ENCODE measurements around the gene RBMS3. TPM values are rescaled to one million over a fixed set of nuclear protein-coding genes. Genes with fewer than 3 reads are reported as not detected.

RBMS3 gene
- total RNA-seq, 1 donor from 2014 or later = 58.5 TPM

GRCh38 chr3:29475305-29475840, 194.5 kb downstream of the RBMS3 start:
- Histone ChIP-seq H3K4me1 (no peaks in the 10 kb centered on the region), H3K4me3 (no peak overlapping the region), H3K9me3 (no peaks in the 10 kb centered on the region), H3K27ac (peak overlapping the region; percentile 0), H3K36me3 (no peaks in the 10 kb centered on the region), H3K27me3 (ENCODE audit: low read depth) (no peaks in the 10 kb centered on the region)
- no peak for TF ChIP-seq CTCF (IDR thresholded peaks at IDR 0.05)
- DNase-seq (no peak), ATAC-seq (peak in 1 of 2 donors; percentile 51)
- intact Hi-C loops (cut with DNase I) = no loop called here

GRCh38 chr3:29475854-29476253, 195.0 kb downstream of the RBMS3 start:
- ATAC-seq (peak; percentile 79 to 91), DNase-seq (no peak)
- peak overlapping the region; percentile 0 for H3K27ac ChIP-seq

GRCh38 chr3:29478611-29479010, 197.7 kb downstream of the RBMS3 start:
- Histone ChIP-seq H3K27ac (no peak overlapping the region), H3K36me3 (no peaks in the 10 kb centered on the region), H3K4me1 (no peaks in the 10 kb centered on the region), H3K4me3 (no peak overlapping the region), H3K27me3 (ENCODE audit: low read depth) (no peaks in the 10 kb centered on the region), H3K9me3 (no peaks in the 10 kb centered on the region)
- DNase-seq (no peak), ATAC-seq (no peak)
- no peak for TF ChIP-seq CTCF (IDR thresholded peaks at IDR 0.05)
- intact Hi-C loops (cut with DNase I) = no loop called here

More at GRCh38 chr3:29475854-29476253, 195.0 kb downstream of the RBMS3 start:
- no peak for TF ChIP-seq CTCF (IDR thresholded peaks at IDR 0.05)
- H3K4me1 ChIP-seq = no peaks in the 10 kb centered on the region
- H3K36me3 ChIP-seq = no peaks in the 10 kb centered on the region
- H3K4me3 ChIP-seq = no peak overlapping the region
- no peaks in the 10 kb centered on the region for H3K27me3 ChIP-seq (ENCODE audit: low read depth)
- intact Hi-C loops (cut with DNase I) = no loop called here
- no peaks in the 10 kb centered on the region for H3K9me3 ChIP-seq

GRCh38 chr3:29481249-29481648, 200.4 kb downstream of the RBMS3 start:
- no peaks in the 10 kb centered on the region for H3K27me3 ChIP-seq (ENCODE audit: low read depth)
- intact Hi-C loops (cut with DNase I) = no loop called here
- no peak overlapping the region for H3K4me3 ChIP-seq
- H3K36me3 ChIP-seq = no peaks in the 10 kb centered on the region
- H3K9me3 ChIP-seq = no peaks in the 10 kb centered on the region
- no peak for TF ChIP-seq CTCF (IDR thresholded peaks at IDR 0.05)
- no peak overlapping the region for H3K27ac ChIP-seq
- ATAC-seq (no peak), DNase-seq (no peak)
- no peaks in the 10 kb centered on the region for H3K4me1 ChIP-seq

- Histone ChIP-seq H3K9me3 (no peaks in the 10 kb centered on the region), H3K27ac (no peak overlapping the region), H3K27me3 (ENCODE audit: low read depth) (no peaks in the 10 kb centered on the region), H3K4me1 (no peaks in the 10 kb centered on the region), H3K36me3 (no peaks in the 10 kb centered on the region), H3K4me3 (no peak overlapping the region)
- no peak for DNase-seq
- intact Hi-C loops (cut with DNase I) = no loop called here
- peak in 1 of 2 donors; percentile 68 for ATAC-seq
- TF ChIP-seq CTCF (IDR thresholded peaks at IDR 0.05) = no peak
These were observed 201.3 kb downstream of the RBMS3 start for GRCh38 chr3:29481969-29482767.

Measured in lower lobe of right lung (tissue), 2 donors.